Measurements from ENCODE around the gene TFF1.

Gene TFF1

GRCh38 chr21:42382915-42383314 is 16.6 kb upstream of the TFF1 start:
- no peak for DNase-seq (ENCODE audit: low read depth in 2 of 2)

GRCh38 chr21:42381347-42381984 is 15.1 kb upstream of the TFF1 start:
- no peak for DNase-seq (ENCODE audit: low read depth in 2 of 2)

DNA sequence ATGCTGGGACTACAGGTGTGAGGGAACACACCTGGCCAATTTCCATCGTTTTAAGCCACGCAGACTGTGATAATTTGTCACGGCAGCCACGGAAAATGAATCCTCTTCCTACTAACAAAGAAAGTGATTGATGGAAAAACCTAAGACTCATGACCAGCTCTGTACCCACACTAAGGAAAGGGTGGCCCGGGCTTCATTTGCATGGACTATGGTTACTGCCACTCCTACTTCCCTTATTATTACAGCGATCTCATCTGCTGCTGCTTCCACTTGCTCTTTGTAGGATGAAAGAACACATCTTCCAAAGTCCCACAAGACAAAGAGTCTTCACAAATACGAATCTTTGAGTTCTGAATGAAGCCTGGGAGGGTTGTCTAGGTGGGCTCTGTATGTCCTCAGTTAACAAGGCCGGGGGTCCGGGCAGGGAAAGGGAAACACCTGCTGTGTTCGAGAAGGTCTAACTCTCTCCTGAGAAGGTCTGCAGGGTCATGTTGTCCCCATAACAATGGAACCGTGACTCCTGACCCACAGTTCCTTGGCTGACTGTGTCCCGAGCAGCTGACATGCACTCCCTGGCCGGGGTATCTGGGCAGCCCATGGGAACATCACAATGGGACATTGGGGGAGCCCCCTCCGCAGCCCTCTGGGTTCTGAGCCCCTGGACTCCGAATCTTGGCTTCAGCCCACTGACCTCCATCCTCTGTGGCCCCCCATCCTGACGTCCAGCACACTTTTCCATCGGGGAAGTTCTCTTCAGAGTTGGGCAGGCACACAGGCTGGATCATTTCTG is 13.3 kb upstream of the TFF1 start:
- no peak for DNase-seq (ENCODE audit: low read depth in 2 of 2)

GRCh38 chr21:42378418-42378817 is 12.1 kb upstream of the TFF1 start:
- DNase-seq (ENCODE audit: low read depth in 2 of 2) = no peak

DNA sequence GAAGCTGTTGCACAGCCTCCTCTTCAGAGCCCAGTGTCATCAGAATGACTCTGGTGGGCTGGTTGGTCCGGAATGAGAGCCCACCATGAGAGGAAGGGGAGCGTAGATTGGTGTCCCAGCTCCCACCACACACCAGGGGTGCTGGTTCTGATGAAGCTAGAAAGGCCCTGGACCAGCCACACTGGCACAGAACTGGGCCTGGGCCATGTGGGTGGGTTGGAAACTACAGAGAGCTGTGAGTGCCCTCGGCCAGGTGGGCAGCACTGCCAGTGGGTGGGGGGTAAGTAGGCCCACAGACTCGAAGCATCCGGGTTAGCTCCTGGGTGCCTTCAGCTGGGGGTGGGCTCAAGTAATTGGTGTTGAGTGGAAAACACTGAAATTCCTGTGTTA is 11.6 kb upstream of the TFF1 start:
- DNase-seq (ENCODE audit: low read depth in 2 of 2) = no peak

DNA sequence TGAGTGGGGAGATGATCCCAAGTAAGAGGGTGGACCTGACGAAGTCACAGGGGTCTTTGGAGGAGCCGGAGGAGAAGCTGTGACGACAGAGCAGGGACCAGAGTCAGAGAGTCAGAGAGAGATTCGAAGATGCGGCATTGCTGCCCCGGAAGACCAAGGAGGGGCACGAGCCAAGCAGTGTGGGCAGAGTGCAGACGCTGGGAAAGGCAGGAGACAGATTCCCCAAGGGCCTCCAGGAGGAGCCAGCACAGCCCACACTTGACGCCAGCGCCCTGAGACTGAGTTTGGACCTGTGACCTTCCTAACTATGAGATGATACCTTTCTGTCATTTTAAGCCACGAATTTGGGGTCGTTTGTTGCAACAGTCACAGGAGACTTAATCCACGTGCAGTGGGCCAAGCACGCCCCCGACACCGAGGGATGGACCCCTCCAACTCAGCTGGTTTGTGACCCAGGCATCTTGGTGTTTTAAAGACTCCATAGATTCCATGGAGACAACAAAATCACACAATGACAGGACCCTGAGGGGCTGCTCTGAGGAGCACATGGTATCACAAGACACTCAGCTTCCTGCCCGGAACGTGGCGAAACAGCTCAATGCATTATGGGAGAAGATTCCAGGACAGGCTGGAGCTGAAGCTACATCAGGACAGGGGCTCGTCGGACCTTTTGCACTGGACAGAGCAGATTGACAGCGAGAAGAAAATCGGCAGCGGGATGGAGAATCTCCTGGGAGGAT is 11.0 kb upstream of the TFF1 start:
- no peak for DNase-seq (ENCODE audit: low read depth in 2 of 2)

DNA sequence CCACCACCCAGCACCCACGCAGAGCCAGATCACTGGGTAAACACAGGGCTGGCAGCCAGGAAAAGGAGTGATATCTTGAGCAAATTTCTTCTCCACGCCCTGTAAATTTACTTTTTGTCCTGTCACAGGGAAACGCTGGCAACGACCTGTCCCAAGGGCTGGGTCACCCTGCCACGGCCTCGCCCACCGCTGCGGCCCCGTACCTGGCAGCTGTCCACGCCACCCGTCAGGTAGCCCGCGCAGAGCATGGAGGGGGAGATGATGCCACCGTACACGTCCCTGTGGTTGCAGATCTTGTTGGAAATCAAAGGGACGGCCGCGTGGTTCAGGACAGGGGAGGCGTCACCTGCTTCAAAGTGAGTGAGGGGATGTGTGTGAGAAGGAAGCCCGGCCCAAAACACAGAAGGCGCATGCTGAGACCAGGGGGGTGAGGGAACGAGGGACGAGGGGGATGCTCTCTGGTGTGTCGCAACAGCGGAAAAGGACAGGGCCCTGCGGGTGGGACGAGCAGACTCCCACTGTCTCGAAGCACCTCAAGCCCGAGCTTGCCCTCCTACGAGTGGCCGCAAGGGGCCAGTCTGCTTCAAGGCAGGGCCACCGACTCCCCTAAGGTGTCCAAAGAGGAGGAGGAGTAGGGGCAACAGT is 10.1 kb upstream of the TFF1 start:
- no peak for DNase-seq (ENCODE audit: low read depth in 2 of 2)

- DNase-seq (ENCODE audit: low read depth in 2 of 2) = no peak
Measured at GRCh38 chr21:42375966-42376337, 9.6 kb upstream of the TFF1 start.

DNA sequence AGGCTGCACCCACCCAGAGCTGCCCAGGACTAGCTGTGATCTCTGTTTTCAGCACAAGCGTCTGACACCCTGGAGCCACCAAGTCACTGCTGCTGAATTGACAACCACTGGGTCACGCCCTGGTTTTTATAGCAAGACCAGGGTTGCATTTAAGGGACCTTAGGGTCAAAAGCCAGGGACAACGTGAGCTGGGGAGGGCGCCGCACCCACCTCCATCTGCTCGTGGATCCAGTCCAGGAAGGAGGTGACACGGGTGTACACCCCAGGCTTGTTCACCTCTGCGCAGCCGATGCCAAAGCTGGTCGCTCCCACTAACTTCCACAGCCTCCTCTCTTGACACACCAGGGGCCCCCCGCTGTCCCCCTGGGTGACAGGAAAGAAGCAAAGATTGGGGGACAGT is 9.2 kb upstream of the TFF1 start:
- DNase-seq (ENCODE audit: low read depth in 2 of 2) = no peak

DNA sequence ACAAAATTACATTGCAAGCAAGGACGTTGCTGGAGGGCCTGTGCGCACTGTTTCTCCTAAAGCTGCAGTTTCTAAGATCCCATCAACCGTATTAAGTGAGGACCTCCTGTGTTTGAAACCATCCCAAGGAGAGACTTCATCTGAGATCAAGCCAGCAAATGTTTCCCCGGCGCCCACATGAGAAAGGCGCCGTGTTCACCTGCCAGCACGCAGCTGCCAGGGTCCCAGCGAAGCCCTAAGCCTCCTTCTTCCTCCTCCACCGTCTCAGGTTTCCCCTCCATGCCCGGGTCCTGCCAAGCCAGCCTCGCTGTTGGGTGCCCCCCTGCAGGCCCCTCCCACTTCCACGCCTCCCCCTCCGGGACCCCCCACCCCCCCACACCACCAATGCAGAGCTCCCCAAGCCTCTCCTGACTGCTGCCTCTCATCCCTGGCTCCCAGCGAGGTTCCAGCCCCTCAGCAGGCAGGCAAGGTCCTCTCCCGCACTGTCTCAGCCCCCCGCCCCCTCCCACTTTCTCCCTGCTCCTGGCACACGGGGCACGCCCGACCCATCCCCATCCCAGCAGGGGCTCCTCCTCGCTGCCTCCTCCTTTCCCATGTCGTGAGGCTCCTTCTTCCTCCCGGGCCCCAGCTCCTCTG is 8.6 kb upstream of the TFF1 start:
- no peak for DNase-seq (ENCODE audit: low read depth in 2 of 2)

DNA sequence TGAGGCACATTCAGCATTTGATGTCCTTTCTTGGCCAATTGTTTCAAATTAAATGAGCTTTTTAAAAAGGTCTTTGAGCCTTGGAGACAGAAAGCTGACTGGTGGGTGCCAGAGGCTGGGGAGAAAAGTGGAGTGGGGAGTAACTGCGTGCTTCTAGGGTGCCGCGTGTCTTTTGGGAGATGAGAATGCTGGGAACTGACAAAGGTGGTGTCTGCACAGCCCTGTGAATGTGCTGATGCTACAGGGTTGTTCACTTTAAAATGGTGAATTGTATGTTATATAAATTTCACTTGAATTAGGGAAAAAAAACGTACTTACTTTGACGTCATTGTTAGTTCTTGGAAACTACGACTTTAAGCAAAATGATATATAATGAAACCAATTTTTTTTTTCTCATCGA is 8.1 kb upstream of the TFF1 start:
- no peak for DNase-seq (ENCODE audit: low read depth in 2 of 2)

GRCh38 chr21:42373908-42374455 is 7.6 kb upstream of the TFF1 start:
- DNase-seq (ENCODE audit: low read depth in 2 of 2) = no peak

DNA sequence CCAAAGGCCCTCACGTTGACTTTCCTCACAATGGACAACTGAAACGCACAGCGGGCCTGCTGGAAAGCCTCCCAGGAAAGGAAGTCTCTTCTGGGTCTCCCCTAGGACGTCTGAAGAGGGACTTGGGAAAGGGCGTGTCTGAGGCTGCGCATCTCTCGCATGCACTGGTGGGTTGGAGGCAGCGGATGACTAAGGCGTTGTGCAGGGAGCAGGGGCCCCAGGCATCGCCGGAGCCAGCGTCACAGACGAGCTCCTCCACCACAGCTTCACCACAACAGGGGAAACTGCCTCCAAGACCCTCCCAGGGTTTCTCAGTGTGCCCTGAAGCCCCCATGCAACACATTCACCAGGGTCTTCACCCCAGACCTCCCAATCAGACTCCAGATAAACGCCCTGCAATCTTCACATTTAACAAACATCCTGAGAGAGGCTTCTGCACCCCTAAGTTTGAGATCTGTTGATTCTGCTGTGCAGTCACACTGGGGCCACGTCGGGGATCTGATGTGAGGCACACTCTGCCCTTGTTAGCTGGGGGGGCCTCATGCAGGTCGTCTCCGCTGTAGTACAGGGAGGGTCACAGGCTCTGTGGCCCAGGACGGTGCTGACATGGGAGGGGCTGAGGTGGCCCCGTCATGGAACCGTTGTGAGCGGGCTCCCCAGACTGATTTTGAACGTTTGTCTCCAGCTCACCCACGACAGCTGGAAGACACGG is 7.0 kb upstream of the TFF1 start:
- no peak for DNase-seq (ENCODE audit: low read depth in 2 of 2)

GRCh38 chr21:42370894-42371654 is 4.7 kb upstream of the TFF1 start:
- DNase-seq (ENCODE audit: low read depth in 2 of 2) = no peak

DNA sequence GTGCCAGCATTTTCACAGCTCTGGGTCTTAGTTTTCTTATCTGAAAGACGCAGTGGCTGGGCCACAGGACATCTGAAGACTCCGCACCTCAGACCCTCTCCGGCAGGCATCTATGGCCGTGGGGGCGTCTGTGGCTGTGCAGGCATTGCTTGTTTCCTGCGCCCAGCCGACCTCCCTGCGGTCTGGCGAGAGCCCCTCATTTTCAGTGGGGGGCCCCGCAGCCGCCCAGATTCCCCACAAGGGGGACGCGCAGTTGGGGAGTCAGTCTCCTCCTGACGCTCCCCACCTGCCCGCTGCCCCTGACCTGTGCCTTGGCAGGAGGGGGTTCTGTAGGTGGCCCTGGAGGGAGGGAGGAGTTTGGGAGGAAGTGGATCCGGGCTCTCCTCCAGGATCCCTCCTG is 3.5 kb upstream of the TFF1 start:
- DNase-seq (ENCODE audit: low read depth in 2 of 2) = no peak

DNA sequence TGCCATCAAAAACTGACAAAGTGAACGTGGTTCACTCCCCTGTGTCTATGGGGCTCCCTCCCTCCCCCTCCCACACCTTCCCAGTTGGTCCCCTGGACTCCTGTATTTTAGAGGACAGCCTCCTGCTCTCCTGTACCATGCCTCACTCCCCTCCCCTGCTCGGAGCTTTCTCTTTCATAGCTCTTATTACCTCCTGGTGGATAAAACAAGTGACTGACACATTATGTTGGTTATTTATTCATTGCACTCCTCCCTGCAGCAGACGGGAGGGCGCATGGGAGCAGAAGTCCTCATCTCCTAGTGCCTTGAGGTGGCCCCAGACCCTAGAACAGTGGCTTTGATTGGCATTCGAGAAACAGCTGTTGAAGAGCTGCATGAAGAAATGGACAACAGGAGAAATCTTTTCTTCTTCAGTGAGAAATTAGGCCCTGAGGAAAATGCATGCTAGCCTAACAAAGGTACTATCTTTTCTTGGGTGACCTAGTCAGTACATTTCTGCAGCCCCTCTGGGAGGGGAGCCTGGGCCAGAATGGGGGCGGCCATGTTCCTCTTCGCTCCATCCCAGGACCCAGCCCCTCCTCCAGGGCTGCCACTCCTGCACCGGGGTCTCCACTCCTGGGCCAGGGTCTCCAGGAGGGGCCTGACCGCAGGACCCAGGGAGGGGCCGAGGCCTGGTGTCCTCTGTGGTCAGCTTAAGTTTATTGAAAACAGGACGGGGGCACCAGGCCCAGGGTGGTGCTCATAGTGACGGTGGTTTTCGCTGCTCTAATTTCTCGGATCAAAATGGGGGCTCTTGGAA is 1.2 kb upstream of the TFF1 start:
- DNase-seq (ENCODE audit: low read depth in 2 of 2) = no peak

GRCh38 chr21:42365770-42366169 is 565 bp downstream of the TFF1 start:
- no peak for DNase-seq (ENCODE audit: low read depth in 2 of 2)

- no peak for DNase-seq (ENCODE audit: low read depth in 2 of 2)
Measured at GRCh38 chr21:42364304-42364865, 1.9 kb downstream of the TFF1 start.

DNA sequence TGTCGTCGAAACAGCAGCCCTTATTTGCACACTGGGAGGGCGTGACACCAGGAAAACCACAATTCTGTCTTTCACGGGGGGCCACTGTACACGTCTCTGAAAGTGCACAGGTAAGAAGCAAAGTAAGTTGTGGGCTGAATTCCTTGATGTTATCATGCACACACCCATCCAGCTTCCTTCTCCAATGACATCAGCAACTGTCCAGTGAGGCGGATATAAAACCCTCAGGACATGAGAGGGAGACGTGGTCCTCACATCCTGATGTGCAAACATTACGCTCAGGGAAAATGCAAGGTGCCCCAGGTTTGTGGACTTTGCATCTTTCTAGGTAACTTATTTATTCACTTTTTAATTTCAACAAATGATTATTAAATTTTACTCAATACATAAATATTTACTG is 3.0 kb downstream of the TFF1 start:
- no peak for DNase-seq (ENCODE audit: low read depth in 2 of 2)
